HEK293T (cell line): ENCODE data around the gene DCX.

ENCODE experiments used
- CTCF ChIA-PET: fragments of 350-600 bp; formaldehyde crosslinking; extraction: SDS; loops from one replicate; lab custom pipeline; 2021; ENCODE audit warnings: antibody characterized with exemption, inconsistent platforms; lab: Yijun Ruan, JAX
- POLR2A ChIA-PET: fragments of 350-600 bp; formaldehyde crosslinking; extraction: SDS; loops from one replicate; lab custom pipeline; 2020; ENCODE audit warnings: antibody characterized with exemption, inconsistent platforms; lab: Yijun Ruan, JAX
- DNase-seq: peaks from one replicate; pipeline ENCODE4 v3.0.0; 2012; ENCODE audit warnings: mixed read lengths; ENCODE audit errors: extremely low spot score
- ARNT ChIP-seq: fragments of 450-650 bp; IDR thresholded peaks from 2 replicates; pipeline ENCODE4 v1.6.1; 2017; ENCODE audit warnings: mild to moderate bottlenecking
- BHLHE40 ChIP-seq: fragments of 450-650 bp; IDR thresholded peaks from 2 replicates; pipeline ENCODE4 v1.6.1; 2016; ENCODE audit warnings: mild to moderate bottlenecking, moderate library complexity, borderline replicate concordance
- CTBP1 ChIP-seq: fragments of 450-650 bp; IDR thresholded peaks from 2 replicates; pipeline ENCODE4 v1.6.1; 2016; ENCODE audit warnings: borderline replicate concordance
- ELF4 ChIP-seq: fragments of 450-650 bp; IDR thresholded peaks from 2 replicates; pipeline ENCODE4 v1.6.1; 2017; ENCODE audit warnings: antibody characterized with exemption
- FOXA1 ChIP-seq: fragments of 450-650 bp; IDR thresholded peaks from 2 replicates; pipeline ENCODE4 v1.6.1; 2016; ENCODE audit warnings: mild to moderate bottlenecking
- FOXK2 ChIP-seq: fragments of 450-650 bp; IDR thresholded peaks from 2 replicates; pipeline ENCODE4 v1.6.1; 2016; ENCODE audit warnings: mild to moderate bottlenecking
- FOXM1 ChIP-seq: fragments of 450-650 bp; IDR thresholded peaks from 2 replicates; pipeline ENCODE4 v1.6.1; 2017; ENCODE audit warnings: mild to moderate bottlenecking, borderline replicate concordance
- HDGF ChIP-seq: fragments of 450-650 bp; IDR thresholded peaks from 2 replicates; pipeline ENCODE4 v1.6.1; 2017; ENCODE audit warnings: antibody characterized with exemption, borderline replicate concordance
- L3MBTL2 ChIP-seq: fragments of 450-650 bp; conservative IDR thresholded peaks from 2 replicates; pipeline ENCODE4 v1.6.1; 2016; ENCODE audit warnings: mild to moderate bottlenecking
- LEF1 ChIP-seq: fragments of 450-650 bp; IDR thresholded peaks from 2 replicates; pipeline ENCODE4 v1.6.1; 2017; ENCODE audit warnings: mild to moderate bottlenecking, borderline replicate concordance
- NFRKB ChIP-seq: fragments of 450-650 bp; IDR thresholded peaks from 2 replicates; pipeline ENCODE4 v1.6.1; 2016; ENCODE audit warnings: mild to moderate bottlenecking, moderate library complexity
- PKNOX1 ChIP-seq: fragments of 450-650 bp; IDR thresholded peaks from 2 replicates; pipeline ENCODE4 v1.6.1; 2016
- SP1 ChIP-seq: fragments of 450-650 bp; IDR thresholded peaks from 2 replicates; pipeline ENCODE4 v1.6.1; 2017
- SUZ12 ChIP-seq: fragments of 450-650 bp; IDR thresholded peaks from 2 replicates; pipeline ENCODE4 v1.6.1; 2016; ENCODE audit warnings: mild to moderate bottlenecking
- TARDBP ChIP-seq: fragments of 450-650 bp; IDR thresholded peaks from 2 replicates; pipeline ENCODE4 v1.6.1; 2016
- ZNF384 ChIP-seq: fragments of 450-650 bp; IDR thresholded peaks from 2 replicates; pipeline ENCODE4 v1.6.1; 2016

Gene DCX

GRCh38 chrX:111411983-111412382 lies at the start of gene DCX:
TSS of gene DCX (minus strand) at chrX:111412192. CDS start at chrX:111410398, 1,794 bp downstream.
- POLR2A ChIA-PET = no interaction called here
- no peak for DNase-seq
- CTCF ChIA-PET = no interaction called here
- TF ChIP-seq NFRKB = no peak

DNA sequence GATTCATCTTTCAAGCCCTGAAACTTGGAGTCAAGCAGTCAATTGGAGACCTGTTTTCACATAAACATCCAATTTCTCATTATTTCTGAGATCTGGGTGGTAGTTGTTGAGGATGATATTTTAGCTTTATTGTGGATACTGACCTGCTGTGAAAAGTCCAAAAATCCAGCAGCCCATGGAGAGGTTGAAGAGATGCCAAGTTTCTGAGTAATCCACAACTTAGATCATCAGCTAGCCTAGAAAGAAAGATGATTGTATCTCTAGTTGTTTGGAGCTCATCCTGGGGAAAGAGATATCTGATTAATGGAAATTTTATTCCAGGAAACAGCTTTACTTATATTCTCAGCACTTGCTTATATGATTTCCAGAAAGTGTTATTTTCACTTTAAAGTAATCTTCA lies 48.6 kb upstream of the DCX start:
- ChIA-PET POLR2A (no interaction called here), CTCF (no interaction called here)

GRCh38 chrX:111447298-111447697 lies 35.3 kb upstream of the DCX start:
- CTCF ChIA-PET = no interaction called here
- DNase-seq = peak; percentile 54
- TF ChIP-seq SUZ12 (no peak), ZNF384 (no peak), PKNOX1 (peak; percentile 98)
- POLR2A ChIA-PET = no interaction called here

More for the DNA sequence above, 48.6 kb upstream of the DCX start:
- no peak for TF ChIP-seq SP1
- TF ChIP-seq FOXK2 = no peak
- TF ChIP-seq SUZ12 = no peak
- no peak for TF ChIP-seq BHLHE40
- no peak for TF ChIP-seq ARNT
- no peak for TF ChIP-seq LEF1
- no peak for TF ChIP-seq NFRKB
- TF ChIP-seq FOXM1 = no peak
- no peak for DNase-seq

GRCh38 chrX:111445485-111445884 lies 33.5 kb upstream of the DCX start:
- DNase-seq = peak; percentile 54
- POLR2A ChIA-PET = no interaction called here
- CTCF ChIA-PET = no interaction called here
- no peak for TF ChIP-seq HDGF
- no peak for TF ChIP-seq NFRKB
- TF ChIP-seq FOXA1 = no peak
- TF ChIP-seq ELF4 = no peak
- no peak for TF ChIP-seq FOXK2

GRCh38 chrX:111444881-111445280 lies 32.9 kb upstream of the DCX start:
- no peak for DNase-seq
- POLR2A ChIA-PET = no interaction called here
- CTCF ChIA-PET = interaction anchor here (1.3 kb wide), 1 partner anchor 277 kb away, joined by 3 read pairs; no protein-coding TSS in a partner anchor
- TF ChIP-seq L3MBTL2 (no peak), NFRKB (no peak), FOXK2 (no peak), TARDBP (no peak), BHLHE40 (no peak), CTBP1 (no peak), ELF4 (no peak)

GRCh38 chrX:111443946-111444345 lies 32.0 kb upstream of the DCX start:
- no peak for DNase-seq
- TF ChIP-seq FOXM1 = no peak
- TF ChIP-seq TARDBP = no peak
- no peak for TF ChIP-seq FOXA1
- no peak for TF ChIP-seq CTBP1
- no peak for TF ChIP-seq ARNT
- no peak for TF ChIP-seq L3MBTL2
- no peak for TF ChIP-seq LEF1
- no peak for TF ChIP-seq ZNF384
- TF ChIP-seq BHLHE40 = no peak
- POLR2A ChIA-PET = no interaction called here
- CTCF ChIA-PET = interaction anchor here (0.6 to 1.3 kb wide), 2 partner anchors 276 to 1068 kb away, joined by 3 read pairs; no protein-coding TSS in a partner anchor

DNA sequence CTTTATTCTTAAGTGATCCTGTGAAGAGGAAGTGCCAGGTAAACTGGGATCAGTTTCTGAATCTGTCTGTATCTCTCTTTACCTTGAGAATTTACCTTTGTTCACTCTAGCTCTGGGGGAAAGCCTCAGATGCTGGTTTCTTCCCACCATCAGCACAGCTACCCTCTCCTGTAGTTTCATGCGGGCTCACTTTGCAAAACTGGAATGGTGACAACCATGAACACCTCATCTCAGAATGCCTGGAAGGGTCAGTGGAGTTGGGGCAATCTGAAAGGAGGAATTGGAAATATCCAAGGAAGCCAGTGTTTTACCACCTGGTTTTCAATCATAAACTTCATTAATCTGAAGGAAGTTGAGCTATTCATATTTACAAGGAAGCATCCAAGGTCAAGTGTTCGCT lies 30.8 kb upstream of the DCX start:
- no peak for TF ChIP-seq PKNOX1
- no peak for TF ChIP-seq HDGF
- TF ChIP-seq LEF1 = no peak
- TF ChIP-seq TARDBP = no peak
- no peak for TF ChIP-seq NFRKB
- no peak for TF ChIP-seq L3MBTL2
- no peak for TF ChIP-seq FOXK2
- TF ChIP-seq FOXA1 = no peak
- no peak for TF ChIP-seq CTBP1
- TF ChIP-seq ARNT = no peak
- no peak for TF ChIP-seq FOXM1
- no peak for TF ChIP-seq SUZ12
- no peak for TF ChIP-seq ZNF384
- TF ChIP-seq ELF4 = no peak
- TF ChIP-seq BHLHE40 = no peak
- TF ChIP-seq SP1 = no peak
- ChIA-PET CTCF (no interaction called here), POLR2A (no interaction called here)
- DNase-seq = no peak

GRCh38 chrX:111435469-111435868 lies 23.5 kb upstream of the DCX start:
- DNase-seq = no peak
- POLR2A ChIA-PET = no interaction called here
- CTCF ChIA-PET = no interaction called here
- TF ChIP-seq BHLHE40 (no peak), FOXM1 (no peak), ELF4 (no peak), ZNF384 (no peak), SP1 (no peak), NFRKB (no peak), TARDBP (no peak), HDGF (no peak), ARNT (no peak), SUZ12 (no peak)
